ENCODE results near the gene ATAD5. TPM values are rescaled to one million over a fixed set of nuclear protein-coding genes. Genes with fewer than 3 reads are reported as not detected.
"Not testable (repeated sequence)": the region's sequence is repeated elsewhere in the genome, so short reads cannot be mapped to it uniquely, and the experiment has no call there.

ATAD5 gene
- total RNA-seq, 4 donors from 2014 or later = 1.2 to 1.7 (median 1.4) TPM

- Histone ChIP-seq H3K27me3 (peaks cover 0 to 32% of the 10 kb centered on the region in 2 donors), H3K4me1 (no peaks in the 10 kb centered on the region), H3K9me3 (no peaks in the 10 kb centered on the region), H3K27ac (no peak overlapping the region), H3K4me3 (no peak overlapping the region), H3K36me3 (no peaks in the 10 kb centered on the region)
- 74 to 76% methylated on average over 3 of the region's 3 CpGs for whole genome bisulfite sequencing, 2 donors
- DNase-seq (ENCODE audit: low spot score in 2 of 2) = no peak
- TF ChIP-seq EP300 (IDR thresholded peaks at IDR 0.05) (no peak), POLR2A (IDR thresholded peaks at IDR 0.05) (no peak), CTCF (IDR thresholded peaks at IDR 0.05) (no peak)
These were observed 96.8 kb downstream of the ATAD5 start for GRCh38 chr17:30928584-30928983.

GRCh38 chr17:30929081-30929633, 97.4 kb downstream of the ATAD5 start:
- Histone ChIP-seq H3K4me1 (no peaks in the 10 kb centered on the region), H3K4me3 (no peak overlapping the region), H3K9me3 (no peaks in the 10 kb centered on the region), H3K27ac (no peak overlapping the region), H3K36me3 (no peaks in the 10 kb centered on the region), H3K27me3 (peaks cover 0 to 26% of the 10 kb centered on the region in 2 donors)
- DNase-seq (ENCODE audit: low spot score in 2 of 2) = no peak
- 39 to 52% methylated on average over 8 of the region's 8 CpGs for WGBS, 2 donors
- TF ChIP-seq CTCF (IDR thresholded peaks at IDR 0.05) = no peak
- no peak for TF ChIP-seq EP300 (IDR thresholded peaks at IDR 0.05)
- TF ChIP-seq POLR2A (IDR thresholded peaks at IDR 0.05) = no peak

- H3K4me3 ChIP-seq; H3K36me3 ChIP-seq; H3K9me3 ChIP-seq; DNase-seq (ENCODE audit: low spot score in 2 of 2); H3K4me1 ChIP-seq; H3K27ac ChIP-seq: not testable (repeated sequence)
- WGBS, 2 donors = 94 to 98% methylated on average over 3 of the region's 3 CpGs
- H3K27me3 ChIP-seq = peaks cover 0 to 20% of the 10 kb centered on the region in 2 donors
These were observed 98.1 kb downstream of the ATAD5 start for GRCh38 chr17:30929861-30930260.

GRCh38 chr17:30930495-30930894, 98.7 kb downstream of the ATAD5 start:
- Histone ChIP-seq H3K4me3 (no peak overlapping the region), H3K27ac (no peak overlapping the region), H3K9me3 (no peaks in the 10 kb centered on the region), H3K27me3 (peaks cover 0 to 14% of the 10 kb centered on the region in 2 donors), H3K36me3 (no peaks in the 10 kb centered on the region), H3K4me1 (no peaks in the 10 kb centered on the region)
- WGBS, 2 donors = 86 to 92% methylated on average over 3 of the region's 3 CpGs
- no peak for TF ChIP-seq POLR2A (IDR thresholded peaks at IDR 0.05)
- TF ChIP-seq CTCF (IDR thresholded peaks at IDR 0.05) = no peak
- no peak for TF ChIP-seq EP300 (IDR thresholded peaks at IDR 0.05)
- DNase-seq (ENCODE audit: low spot score in 2 of 2) = no peak

GRCh38 chr17:30931582-30931981, 99.8 kb downstream of the ATAD5 start:
- DNase-seq (ENCODE audit: low spot score in 2 of 2); H3K9me3 ChIP-seq: not testable (repeated sequence)
- WGBS, 2 donors = 78 to 86% methylated on average over 8 of the region's 8 CpGs

GRCh38 chr17:30933966-30934365, 102.2 kb downstream of the ATAD5 start:
- no peak for DNase-seq (ENCODE audit: low spot score in 2 of 2)
- Histone ChIP-seq H3K4me3 (no peak overlapping the region), H3K36me3 (no peaks in the 10 kb centered on the region), H3K27ac (no peak overlapping the region), H3K27me3 (no peaks in the 10 kb centered on the region), H3K4me1 (no peaks in the 10 kb centered on the region), H3K9me3 (no peaks in the 10 kb centered on the region)
- TF ChIP-seq POLR2A (IDR thresholded peaks at IDR 0.05) = no peak
- no peak for TF ChIP-seq CTCF (IDR thresholded peaks at IDR 0.05)
- TF ChIP-seq EP300 (IDR thresholded peaks at IDR 0.05) = no peak
- 70 to 79% methylated on average over 5 of the region's 5 CpGs for WGBS, 2 donors

More at GRCh38 chr17:30931582-30931981, 99.8 kb downstream of the ATAD5 start:
- H3K27ac ChIP-seq, H3K4me1 ChIP-seq, H3K36me3 ChIP-seq, H3K4me3 ChIP-seq, H3K27me3 ChIP-seq: not testable (repeated sequence)

Data from tibial nerve (tissue), 4 donors.